GM12801 (cell line): ENCODE data around the gene PPP1R16B.

ENCODE experiments used
- TF ChIP-seq, protein P1 (sequence below): IDR thresholded peaks from one replicate; pipeline ENCODE4 v1.5.1; 2011; ENCODE audit warnings: control low read depth; ENCODE audit not compliant: insufficient read length; ENCODE audit errors: extremely low read depth

Gene PPP1R16B

DNA sequence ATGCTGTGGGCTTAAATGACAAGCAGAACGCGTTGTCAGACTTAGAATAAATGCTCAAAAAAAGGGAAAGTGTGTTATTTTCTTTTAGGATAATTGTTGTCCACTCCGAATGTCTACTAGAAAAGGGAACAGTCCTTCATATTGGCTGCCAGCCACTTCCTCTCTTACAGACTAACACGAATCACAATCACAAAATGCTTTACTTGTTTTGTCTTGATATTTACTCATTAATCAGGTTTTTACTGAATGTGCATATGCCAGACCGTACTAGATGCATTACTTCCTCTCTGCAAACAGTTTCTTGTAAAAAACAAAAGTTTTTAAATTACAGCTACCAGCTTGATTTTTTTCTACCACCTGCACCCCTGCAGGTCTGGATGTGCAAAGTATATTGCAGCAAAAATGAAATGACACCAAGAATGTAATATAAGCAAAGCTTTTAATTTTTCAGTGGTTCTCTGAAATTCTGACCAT is 157.5 kb downstream of the PPP1R16B start:
- TF ChIP-seq, protein P1, sequence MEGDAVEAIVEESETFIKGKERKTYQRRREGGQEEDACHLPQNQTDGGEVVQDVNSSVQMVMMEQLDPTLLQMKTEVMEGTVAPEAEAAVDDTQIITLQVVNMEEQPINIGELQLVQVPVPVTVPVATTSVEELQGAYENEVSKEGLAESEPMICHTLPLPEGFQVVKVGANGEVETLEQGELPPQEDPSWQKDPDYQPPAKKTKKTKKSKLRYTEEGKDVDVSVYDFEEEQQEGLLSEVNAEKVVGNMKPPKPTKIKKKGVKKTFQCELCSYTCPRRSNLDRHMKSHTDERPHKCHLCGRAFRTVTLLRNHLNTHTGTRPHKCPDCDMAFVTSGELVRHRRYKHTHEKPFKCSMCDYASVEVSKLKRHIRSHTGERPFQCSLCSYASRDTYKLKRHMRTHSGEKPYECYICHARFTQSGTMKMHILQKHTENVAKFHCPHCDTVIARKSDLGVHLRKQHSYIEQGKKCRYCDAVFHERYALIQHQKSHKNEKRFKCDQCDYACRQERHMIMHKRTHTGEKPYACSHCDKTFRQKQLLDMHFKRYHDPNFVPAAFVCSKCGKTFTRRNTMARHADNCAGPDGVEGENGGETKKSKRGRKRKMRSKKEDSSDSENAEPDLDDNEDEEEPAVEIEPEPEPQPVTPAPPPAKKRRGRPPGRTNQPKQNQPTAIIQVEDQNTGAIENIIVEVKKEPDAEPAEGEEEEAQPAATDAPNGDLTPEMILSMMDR: no peak

DNA sequence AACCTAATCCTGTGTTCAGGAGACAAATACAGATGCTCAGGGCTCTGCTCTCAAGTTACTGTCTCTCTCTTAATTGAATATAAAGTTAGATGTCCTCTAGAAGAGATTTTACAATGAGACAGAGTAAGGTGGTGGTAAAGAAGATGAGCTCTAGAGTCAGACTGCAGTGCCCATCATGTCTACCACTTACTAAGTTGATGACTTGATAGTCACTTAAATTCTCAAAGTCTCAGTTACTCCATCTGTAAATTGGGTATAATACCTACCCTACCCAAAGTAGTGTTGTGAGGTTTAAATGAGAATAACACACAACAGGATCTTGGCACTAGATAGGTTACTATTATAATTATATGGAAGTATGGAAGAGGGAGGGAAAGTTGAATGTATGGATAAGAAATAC is 158.2 kb downstream of the PPP1R16B start:
- TF ChIP-seq, protein P1: no peak

DNA sequence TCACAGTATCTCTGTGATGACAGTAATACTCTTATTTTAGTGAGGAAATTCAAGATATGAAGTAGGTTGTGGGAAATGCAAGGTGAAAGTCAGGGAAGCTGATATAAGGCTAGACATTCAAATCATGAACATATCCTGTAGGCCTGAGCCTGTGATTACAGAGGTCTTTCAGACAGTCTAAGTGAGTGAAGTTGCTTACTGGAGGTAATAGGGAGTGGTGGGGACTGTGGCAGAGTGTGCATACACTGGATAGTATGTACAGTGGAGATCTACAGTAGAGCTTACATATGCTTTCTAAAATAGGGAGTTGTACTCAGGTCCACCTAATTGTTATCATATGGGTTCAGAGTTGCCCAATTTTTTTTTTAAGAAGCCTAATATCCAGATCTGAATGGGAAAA is 159.8 kb downstream of the PPP1R16B start:
- TF ChIP-seq, protein P1: no peak

DNA sequence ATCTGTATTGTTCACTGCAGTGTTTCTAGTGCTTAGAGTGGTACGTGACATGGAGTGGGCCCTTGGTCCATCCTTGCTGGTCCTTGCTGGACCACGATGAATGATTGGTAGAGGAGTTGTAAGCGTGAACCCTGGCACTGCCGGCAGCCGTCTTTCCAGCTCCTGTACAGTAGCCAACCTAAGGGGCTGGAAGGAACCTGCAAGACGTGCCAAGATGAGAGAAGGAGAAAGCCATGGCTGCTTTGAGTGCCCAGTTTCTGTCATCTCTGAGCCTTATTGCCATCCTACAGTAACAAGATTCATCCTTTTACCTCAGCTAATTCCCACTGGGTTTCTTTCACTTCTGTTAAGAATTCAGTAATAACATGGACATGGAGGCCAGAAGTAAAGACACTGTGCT is 162.6 kb downstream of the PPP1R16B start:
- TF ChIP-seq, protein P1: no peak

DNA sequence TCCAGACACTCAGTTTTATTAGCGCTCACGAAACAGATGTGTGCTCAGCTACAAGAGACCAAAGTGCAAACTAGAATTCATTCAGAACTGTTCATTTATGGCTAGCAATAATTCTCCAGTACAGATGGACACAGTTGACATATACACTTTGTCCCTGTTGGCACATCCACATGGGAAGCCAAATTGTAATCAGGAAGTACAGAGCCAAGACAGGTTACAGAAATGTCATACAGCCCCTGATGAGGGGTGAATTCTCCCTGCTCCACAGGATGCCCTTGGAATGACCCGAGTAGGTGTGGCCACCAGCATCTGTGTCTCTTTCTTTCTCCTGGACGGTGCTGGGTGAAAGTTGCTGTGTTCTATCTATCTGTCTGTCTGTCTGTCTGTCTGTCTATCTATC is 164.2 kb downstream of the PPP1R16B start:
- TF ChIP-seq, protein P1: no peak

DNA sequence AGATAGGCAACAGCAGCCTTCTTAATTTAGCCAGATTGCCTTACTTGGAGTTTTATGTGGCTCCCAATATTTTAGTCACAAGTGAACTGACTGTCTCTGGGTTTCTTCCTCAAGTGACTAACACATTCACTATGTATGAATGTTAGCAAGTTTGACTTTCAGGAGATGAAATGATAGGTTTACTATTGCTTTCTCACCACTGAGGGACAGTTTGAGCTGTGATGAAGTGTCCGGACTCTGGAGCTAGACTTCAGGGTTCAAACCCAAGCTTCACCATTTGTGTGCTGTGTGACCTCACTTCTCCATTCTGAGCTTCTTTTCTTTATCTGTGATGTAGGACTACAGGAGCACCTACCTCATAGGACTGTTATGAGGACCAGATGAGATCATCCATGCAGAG is 164.8 kb downstream of the PPP1R16B start:
- TF ChIP-seq, protein P1: no peak
